GM12874 (cell line): ENCODE data around the gene RDH5.

Experiments
- CTCF ChIP-seq: IDR thresholded peaks from 2 replicates; pipeline ENCODE4 v1.5.1; 2011; ENCODE audit warnings: low read depth, mild to moderate bottlenecking, control low read depth, low read length, moderate library complexity; ENCODE audit not compliant: insufficient read depth

Gene RDH5

GRCh38 chr12:55696796-55697462, 23.3 kb upstream of the RDH5 start:
- no peak for TF ChIP-seq CTCF

- no peak for TF ChIP-seq CTCF
Measured at GRCh38 chr12:55697686-55698085, 22.5 kb upstream of the RDH5 start.

DNA sequence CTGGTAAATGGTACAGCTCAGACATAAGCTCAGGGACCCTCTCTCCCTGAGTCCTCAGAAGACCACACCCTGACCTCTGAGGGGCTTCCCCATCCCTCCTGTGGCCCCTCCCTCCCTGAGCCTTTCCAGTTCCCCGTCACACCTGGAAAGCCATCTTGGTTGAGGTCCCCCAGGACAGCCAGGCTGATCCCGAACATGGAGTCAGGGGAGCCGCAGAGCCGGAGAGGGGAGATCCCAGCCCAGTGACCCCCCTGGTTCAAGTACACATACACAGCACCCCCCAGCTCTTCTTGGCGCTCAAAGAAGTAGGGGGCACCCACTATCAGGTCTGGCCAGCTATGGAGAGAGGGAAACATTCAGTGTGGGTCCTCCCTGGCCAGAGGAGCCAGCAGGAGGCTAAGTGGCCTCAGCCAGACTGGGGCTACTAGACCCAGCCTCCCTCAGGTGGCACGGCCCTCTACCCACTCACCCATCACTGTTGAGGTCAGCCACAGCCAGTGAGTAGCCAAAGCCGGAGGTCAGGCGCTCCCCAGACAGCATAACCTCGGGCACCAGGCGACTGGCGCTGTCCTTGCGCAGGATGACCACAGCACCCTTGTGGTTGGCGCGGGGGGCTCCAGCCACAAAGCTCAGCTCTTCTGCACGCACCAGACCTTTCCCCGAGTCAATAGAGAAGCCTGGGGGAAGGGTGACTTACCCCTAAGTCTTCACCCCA, 21.8 kb upstream of the RDH5 start:
- TF ChIP-seq CTCF: no peak

- no peak for TF ChIP-seq CTCF
Measured at GRCh38 chr12:55698965-55699364, 21.2 kb upstream of the RDH5 start.

- TF ChIP-seq CTCF: no peak
Measured at GRCh38 chr12:55699471-55700055, 20.6 kb upstream of the RDH5 start.

DNA sequence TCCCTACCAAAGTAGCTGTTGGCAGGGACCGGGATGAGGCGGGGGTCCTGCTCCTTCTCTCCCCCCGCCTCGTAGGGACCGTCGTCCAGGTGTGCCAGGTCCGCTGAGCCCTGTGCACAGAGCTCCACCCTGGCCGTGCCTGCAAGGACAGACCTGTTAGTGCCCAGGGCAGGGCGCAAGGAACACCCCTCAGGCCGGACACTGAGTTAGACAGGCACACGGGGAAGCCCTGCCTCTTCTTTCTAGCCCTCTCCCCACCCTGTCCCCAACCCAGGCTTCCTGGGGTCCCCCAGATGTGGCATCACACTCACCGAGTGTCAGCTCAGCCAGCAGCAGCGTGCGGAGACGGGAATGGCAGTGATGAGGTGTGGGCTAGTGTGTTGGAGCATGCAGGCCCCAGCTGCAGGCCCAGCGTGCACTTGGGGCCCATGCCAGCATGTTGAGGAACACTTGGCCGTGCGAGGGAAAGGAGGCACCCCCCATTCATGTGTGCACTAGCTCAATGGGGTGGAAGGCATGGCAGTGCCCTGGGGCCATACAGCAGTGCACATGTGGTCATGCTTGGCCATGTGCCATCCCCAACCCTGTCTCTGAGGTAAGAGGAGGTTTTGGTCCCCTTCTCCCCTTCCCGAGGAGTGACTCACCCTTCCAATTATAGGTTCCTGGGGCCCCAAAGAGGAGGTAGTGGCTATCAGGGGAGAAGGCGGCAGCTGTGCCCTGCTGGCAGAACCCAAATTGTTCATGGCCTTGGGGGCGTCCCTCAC, 19.8 kb upstream of the RDH5 start:
- TF ChIP-seq CTCF: no peak

GRCh38 chr12:55702861-55703260, 17.3 kb upstream of the RDH5 start:
- TF ChIP-seq CTCF: no peak
